BJ (cell line): ENCODE data around the gene SLC2A11. TPM values are rescaled to one million over a fixed set of nuclear protein-coding genes. Genes with fewer than 3 reads are reported as not detected.
A peak's percentile ranks its signal among the peaks of the same experiment; 100 is the strongest.

ENCODE experiments used
- CTCF ChIA-PET: fragments of 350-600 bp; formaldehyde crosslinking; extraction: SDS; loops from one replicate; lab custom pipeline; 2021; ENCODE audit warnings: antibody characterized with exemption, inconsistent platforms; lab: Yijun Ruan, JAX
- POLR2A ChIA-PET: fragments of 300-600 bp; sonication (Branson Sonifier 250); formaldehyde crosslinking; extraction: SDS; loops from one replicate; lab custom pipeline; 2021; ENCODE audit warnings: antibody characterized with exemption; lab: Charles Lee
- DNase-seq: peaks from one replicate; pipeline ENCODE4 v3.0.0-alpha.2; 2011; ENCODE audit warnings: low read depth
- H3K27me3 ChIP-seq: 2 replicates; pipeline ENCODE4 v1.6.0; 2011; ENCODE audit warnings: low read length; ENCODE audit not compliant: control insufficient read depth, insufficient read depth
- H3K36me3 ChIP-seq: 2 replicates; pipeline ENCODE4 v1.5.1; 2011; ENCODE audit warnings: low read length; ENCODE audit not compliant: control insufficient read depth, insufficient read depth
- H3K4me3 ChIP-seq: 2 replicates; pipeline ENCODE4 v1.5.1; 2011; ENCODE audit warnings: low read depth, mild to moderate bottlenecking, control low read depth, low read length
- polyA plus RNA-seq: library from polyadenylated mRNA; depleted of rRNA; stranded (reverse); fragments of >200 nt; gene quantifications from 2 replicates; pipeline ENCODE4 v1.2.3, GENCODE V29; 2011
- TF ChIP-seq, protein P1 (sequence below): IDR thresholded peaks from 2 replicates; pipeline ENCODE4 v1.5.1; 2011; ENCODE audit warnings: low read depth, mild to moderate bottlenecking, control low read depth, inconsistent platforms, low read length, moderate library complexity; ENCODE audit not compliant: insufficient read depth

Gene SLC2A11
- polyA plus RNA-seq, 1 experiment: 14.7 TPM

DNA sequence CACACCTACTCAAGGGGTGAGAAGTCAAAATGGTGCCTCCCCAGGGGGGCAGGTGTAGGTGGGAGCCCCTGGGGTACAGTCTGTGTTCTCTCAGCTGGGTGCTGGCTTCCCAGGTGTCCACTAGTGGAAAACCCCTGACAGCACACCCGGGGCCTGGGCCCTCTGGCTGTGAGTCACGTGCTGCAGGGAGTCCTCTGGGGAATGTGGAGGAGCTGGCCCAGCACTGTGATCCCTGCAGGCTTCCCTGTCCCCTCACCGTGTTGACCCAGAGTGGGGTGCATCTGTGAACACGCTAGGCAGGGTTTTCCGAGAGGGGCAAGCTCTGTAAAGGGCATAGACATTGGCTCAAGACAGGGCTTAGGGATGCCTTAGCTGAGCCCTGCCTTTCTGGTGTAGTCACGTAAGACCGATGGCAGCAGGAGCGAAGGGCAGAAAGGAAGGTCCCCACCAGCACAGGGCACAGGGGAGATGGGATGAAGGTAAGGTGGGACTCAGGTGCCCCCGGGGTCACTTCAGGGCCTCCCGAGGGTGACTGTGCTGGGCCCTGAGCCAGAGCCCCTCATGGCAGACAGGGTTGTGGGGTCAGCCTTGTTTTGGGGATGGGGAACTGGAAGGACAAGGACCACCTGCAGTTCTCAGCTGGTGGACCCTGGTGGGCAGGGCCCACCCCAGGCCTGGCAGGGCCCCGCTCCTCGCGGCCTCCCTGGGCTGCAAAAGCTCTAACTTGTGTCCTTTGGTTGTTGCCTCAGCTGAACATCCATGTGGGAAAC is 33.0 kb upstream of the SLC2A11 start:
- DNase-seq: no peak
- TF ChIP-seq, protein P1, sequence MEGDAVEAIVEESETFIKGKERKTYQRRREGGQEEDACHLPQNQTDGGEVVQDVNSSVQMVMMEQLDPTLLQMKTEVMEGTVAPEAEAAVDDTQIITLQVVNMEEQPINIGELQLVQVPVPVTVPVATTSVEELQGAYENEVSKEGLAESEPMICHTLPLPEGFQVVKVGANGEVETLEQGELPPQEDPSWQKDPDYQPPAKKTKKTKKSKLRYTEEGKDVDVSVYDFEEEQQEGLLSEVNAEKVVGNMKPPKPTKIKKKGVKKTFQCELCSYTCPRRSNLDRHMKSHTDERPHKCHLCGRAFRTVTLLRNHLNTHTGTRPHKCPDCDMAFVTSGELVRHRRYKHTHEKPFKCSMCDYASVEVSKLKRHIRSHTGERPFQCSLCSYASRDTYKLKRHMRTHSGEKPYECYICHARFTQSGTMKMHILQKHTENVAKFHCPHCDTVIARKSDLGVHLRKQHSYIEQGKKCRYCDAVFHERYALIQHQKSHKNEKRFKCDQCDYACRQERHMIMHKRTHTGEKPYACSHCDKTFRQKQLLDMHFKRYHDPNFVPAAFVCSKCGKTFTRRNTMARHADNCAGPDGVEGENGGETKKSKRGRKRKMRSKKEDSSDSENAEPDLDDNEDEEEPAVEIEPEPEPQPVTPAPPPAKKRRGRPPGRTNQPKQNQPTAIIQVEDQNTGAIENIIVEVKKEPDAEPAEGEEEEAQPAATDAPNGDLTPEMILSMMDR: no peak
- Histone ChIP-seq H3K4me3 (no peak overlapping the region), H3K36me3 (peaks cover 34% of the 10 kb centered on the region), H3K27me3 (no peaks in the 10 kb centered on the region)
- CTCF ChIA-PET: interaction anchor here (0.8 to 2.5 kb wide), 2 partner anchors 9 to 19 kb away, joined by 3 to 6 read pairs; no protein-coding TSS in a partner anchor
- POLR2A ChIA-PET: no interaction called here

DNA sequence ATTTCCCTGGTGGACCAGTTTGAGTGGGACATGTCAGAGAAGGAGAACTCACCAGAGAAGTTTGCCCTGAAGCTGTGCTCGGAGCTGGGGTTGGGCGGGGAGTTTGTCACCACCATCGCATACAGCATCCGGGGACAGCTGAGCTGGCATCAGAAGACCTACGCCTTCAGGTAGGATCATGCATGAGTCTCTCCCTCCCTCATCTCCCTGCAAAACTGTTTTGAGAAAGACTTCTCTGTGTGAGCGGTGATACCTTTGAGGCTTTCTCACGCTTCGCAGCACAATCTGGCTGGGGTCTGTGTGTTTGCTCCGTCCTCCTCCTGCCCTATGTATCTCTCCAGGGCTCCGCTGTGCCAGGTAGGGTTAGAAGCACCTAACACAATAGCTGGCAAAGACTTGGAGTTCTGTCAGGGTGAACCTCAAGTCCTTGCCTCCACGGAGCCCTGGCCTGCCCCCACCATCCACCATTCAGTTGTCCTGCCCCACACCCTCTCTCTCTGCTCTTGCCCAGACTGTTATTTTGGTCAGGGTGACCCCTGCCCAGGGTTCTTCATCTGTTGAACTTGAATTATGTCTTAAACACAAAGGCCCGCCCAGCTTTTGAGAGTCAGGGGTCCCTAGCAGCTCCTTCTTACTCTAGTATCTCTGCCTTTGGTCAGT is 32.3 kb upstream of the SLC2A11 start:
- H3K4me3 ChIP-seq: no peak overlapping the region
- TF ChIP-seq, protein P1: no peak
- DNase-seq: no peak
- no peaks in the 10 kb centered on the region for H3K27me3 ChIP-seq
- ChIA-PET POLR2A (no interaction called here), CTCF (interaction anchor here (0.9 to 2.5 kb wide), 2 partner anchors 8 to 10 kb away, joined by 5 to 6 read pairs; no protein-coding TSS in a partner anchor)
- H3K36me3 ChIP-seq: peaks cover 34% of the 10 kb centered on the region

DNA sequence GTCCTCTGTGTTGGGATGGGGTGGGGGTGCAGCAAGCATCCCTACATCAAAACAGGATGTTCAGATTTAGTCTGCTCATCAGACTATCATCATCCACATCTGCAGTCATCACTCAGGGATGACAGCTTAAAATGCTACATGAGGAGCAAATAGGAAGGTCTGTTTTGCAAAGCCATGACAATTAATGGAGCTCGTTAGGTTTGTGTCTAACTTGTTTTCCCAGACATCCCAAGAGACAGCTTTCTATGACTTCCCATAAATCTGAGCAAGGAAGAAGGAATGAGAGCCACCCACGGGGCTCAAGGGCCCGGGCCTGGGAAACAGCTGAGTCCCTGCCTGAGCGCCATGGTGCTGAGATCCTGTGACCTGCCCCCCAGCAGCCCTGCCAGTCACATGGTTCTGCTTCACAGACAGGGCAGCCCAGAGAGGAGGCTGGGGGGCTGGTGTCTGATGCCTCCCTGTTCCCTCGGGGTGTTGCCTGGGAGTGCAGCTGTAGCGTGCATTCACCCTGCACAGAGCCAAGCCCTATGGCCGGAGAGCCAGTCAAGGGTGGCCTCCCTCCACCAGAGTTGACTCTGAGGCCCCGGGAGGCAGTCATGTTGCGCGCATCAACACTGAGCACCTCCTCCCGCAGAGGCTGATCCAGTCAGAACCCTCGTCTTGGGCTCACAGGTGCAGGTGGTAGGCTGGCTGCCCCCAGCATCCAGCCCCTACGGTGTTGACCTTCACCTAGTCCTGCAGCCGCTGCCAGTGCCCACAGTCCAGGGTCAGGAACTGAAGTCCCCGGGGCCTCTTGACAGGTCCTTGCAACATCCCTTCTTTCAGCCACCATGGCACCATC is 30.9 kb upstream of the SLC2A11 start:
- TF ChIP-seq, protein P1: no peak
- DNase-seq: peak; percentile 35
- ChIA-PET POLR2A (no interaction called here), CTCF (interaction anchor here (0.9 to 2.5 kb wide), 2 partner anchors 9 to 11 kb away, joined by 5 to 6 read pairs; no protein-coding TSS in a partner anchor)
- Histone ChIP-seq H3K36me3 (peaks cover 37% of the 10 kb centered on the region), H3K4me3 (no peak overlapping the region), H3K27me3 (no peaks in the 10 kb centered on the region)

DNA sequence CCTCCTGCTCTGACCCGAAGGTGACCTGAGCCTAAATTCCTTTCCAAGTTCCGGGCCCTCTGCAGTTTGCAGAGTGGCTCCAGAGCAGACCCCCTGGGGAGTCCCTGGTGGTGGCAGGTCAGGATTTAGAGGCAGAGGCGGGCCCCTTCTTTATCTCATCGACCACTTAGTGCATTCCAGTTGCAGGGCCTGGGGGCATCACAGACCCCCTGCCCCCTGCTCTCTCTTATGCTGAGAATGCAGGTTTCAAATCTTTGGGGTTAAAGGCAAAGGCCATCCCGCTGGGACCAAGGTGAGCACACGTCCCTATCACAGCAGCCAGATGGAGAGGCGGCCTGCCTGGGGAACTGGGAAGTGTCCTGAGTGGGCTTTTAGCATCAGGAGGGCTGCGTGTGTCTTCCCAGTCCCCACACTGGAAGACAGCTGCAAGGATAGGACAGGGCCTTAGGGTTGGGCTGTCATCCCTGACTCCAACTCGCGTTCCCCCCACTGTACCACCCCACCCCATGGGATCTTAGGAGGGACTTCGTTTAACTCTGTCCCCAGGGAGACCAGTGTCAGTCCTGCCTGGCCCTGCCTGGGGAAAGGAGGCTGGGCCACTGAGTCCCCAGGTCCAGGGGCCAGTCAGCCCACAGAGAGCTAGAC is 30.2 kb upstream of the SLC2A11 start:
- no peak overlapping the region for H3K4me3 ChIP-seq
- peaks cover 33% of the 10 kb centered on the region for H3K36me3 ChIP-seq
- ChIA-PET CTCF (interaction anchor here (1.3 to 1.6 kb wide), 3 partner anchors 8 to 25 kb away, joined by 4 read pairs; no protein-coding TSS in a partner anchor), POLR2A (no interaction called here)
- no peak for DNase-seq
- TF ChIP-seq, protein P1: no peak
- H3K27me3 ChIP-seq: no peaks in the 10 kb centered on the region
